Measurements from ENCODE around the gene SULT2B1.
A peak's percentile ranks its signal among the peaks of the same experiment; 100 is the strongest.
"Not testable (repeated sequence)": the region's sequence is repeated elsewhere in the genome, so short reads cannot be mapped to it uniquely, and the experiment has no call there.

SULT2B1 gene

DNA sequence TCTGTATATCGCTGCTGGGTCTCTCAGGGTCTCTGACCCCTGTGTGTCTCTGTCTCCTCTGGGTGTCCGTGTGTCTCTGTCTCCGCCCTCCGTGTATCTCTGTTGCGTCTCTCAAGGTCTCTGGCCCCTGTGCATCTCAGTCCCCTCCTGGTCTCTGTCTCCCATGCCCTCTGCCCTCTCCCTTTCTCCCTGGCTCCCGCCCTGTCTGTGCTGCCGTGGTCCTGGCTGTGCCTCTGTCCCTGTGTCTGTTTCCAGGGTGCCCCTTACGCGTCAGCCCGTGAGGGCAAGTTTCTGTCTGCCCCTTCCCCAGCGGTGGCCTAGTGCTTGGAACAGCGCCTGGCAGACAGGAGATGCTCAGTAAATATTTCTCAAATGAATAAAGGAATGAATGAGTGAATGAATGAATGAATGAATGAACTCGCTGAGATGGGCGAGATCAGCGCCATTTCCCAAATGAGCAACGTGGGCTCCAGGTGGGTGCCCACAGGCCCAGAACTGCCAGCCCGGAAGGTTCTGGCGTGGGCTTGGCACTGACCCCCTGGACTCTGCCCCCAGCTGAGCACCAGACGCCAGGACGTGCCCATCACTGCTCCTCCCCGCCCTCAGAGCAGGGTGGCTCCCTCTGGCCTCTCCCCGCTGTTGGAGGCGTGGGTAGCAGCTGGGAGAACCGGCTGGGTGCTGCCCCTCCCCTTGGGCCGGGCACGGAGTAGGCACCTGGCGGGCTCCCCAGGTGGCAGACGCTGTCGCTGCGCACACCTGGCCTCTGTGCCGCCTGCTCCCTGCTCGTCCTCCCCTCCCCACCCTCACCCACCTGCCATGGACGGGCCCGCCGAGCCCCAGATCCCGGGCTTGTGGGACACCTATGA lies at the start of gene SULT2B1:
Gene SULT2B1, plus strand, starts transcription at position 736 of the 866 bp plus-strand sequence. Its CDS starts 81 bp downstream, at position 817.
- no peak for DNase-seq

- DNase-seq, result peak; percentile 68
Measured at GRCh38 chr19:48502350-48503018, 49.5 kb upstream of the SULT2B1 start.

GRCh38 chr19:48506138-48506733 lies 45.7 kb upstream of the SULT2B1 start:
- DNase-seq, result peak; percentile 69

DNA sequence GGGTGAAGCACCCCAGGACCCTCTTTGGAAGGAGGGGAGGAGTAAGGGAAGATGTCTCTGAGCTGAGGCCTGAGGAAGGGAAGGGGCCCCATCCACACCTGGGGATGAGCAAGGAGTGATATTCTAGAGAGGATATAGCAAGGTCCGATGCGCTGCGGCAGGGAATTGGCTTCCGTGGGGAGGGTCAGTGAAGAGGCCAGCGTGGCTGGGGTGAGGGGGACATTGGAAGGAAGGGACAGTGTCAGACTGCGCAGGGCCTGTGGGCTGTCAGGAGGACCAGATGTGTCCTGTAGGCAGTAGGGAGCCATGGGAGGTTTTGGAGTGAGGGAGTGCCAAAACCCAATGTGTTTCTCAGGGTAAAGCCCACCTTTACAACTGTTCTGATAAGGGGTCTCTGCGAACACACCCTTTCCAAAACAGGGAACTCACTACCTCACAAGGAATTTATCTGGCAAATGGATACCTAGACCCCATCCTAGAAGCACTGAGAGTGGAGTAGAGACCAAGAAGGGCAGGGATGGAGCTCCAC lies 44.0 kb upstream of the SULT2B1 start:
- no peak for DNase-seq

GRCh38 chr19:48508729-48509411 lies 43.1 kb upstream of the SULT2B1 start:
- no peak for DNase-seq

DNA sequence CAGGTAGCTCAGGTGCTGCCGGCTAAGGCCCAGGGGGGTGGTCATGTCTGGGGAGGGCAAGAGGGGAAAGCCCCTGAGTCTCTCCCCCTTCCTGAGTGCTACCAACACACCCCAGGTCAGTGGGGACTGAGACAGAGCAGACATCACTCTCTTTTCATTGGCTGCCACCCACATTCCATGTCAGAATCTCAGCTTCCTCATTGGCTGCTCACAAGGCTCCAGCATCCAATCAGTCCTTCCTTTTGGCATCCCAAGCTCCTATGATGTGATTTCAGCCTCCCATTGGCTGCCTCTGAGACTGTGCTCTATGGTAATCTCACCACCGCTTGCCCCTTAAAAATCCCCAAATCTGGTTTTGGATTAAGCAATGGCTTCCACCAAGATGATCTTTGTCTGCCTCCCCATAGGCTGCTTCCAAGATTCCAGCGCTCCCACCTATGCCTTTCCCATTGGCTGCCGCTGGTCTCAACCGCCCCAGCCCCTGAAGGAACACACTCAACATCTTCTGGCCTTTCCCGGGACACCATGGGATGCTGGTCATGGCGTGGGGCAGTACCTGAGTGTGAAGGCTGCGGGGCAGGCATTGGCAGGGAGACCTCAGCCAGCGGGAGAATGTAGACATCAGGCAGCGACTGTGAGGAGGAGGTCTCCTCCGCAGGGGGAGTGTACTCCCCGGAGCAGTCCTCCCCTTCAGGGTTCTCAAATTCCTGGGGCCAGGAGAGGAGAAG lies 42.3 kb upstream of the SULT2B1 start:
- peak; percentile 73 for DNase-seq

DNA sequence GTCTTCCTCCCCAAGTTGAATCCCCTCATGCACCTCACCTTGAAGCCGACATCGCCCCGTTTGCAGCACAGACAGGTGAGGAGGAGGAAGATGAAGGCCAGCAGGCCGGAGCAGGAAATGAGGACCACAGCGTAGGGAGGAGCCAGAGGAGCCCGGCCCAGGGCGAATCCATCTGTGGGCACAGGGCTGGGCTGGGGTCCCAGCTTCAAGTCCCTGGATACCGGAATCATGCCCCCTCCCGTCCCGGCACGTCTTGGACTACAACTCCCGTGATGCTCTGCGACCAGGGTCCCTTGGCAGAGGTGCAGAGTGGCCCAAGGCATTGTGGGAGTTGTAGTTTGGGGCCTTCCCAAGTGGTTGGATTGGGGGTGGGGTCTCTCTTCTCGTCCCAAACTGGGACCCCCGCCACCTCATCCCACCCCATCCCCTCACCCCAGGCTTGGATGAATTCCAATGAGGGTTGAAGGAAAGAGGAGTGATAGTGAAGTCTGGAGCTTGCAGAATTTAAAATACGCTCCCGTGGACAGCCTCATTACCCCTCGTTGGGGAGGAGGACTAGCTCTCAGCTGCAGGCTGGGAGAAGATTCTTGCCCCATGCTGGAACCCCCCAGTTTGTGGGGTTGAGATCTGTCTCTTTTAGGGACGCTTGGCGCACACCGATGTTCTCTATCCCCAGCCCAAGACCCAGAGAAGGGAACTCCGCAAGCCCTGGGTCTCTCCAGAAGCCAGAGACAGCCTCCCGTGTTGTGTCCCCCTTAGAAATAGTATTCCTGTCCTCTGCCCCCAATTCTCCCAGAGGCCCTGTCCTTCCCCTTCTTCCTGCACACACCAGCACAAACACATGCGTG lies 41.3 kb upstream of the SULT2B1 start:
- peak; percentile 86 for DNase-seq

DNA sequence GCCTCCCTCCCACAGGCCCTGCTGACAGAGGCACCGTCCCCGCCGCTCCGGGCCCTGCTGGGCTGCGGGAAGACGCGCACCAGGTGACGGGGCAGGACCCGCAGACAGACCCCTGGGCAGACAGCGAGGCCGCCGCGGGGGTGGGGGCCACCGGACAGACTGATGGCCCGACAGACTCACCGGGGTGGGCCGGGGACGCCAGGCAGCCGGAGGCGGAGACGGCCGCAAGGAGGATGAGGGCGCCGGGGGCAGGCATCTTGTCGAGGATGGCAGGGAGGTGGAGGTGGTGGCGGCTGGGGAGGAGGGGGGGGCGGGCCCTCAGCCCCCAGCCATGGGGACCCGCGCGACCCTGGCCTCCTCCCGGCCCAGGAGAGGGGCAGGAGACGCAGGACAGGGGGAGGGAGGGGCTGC lies 40.6 kb upstream of the SULT2B1 start:
- DNase-seq, result no peak

DNA sequence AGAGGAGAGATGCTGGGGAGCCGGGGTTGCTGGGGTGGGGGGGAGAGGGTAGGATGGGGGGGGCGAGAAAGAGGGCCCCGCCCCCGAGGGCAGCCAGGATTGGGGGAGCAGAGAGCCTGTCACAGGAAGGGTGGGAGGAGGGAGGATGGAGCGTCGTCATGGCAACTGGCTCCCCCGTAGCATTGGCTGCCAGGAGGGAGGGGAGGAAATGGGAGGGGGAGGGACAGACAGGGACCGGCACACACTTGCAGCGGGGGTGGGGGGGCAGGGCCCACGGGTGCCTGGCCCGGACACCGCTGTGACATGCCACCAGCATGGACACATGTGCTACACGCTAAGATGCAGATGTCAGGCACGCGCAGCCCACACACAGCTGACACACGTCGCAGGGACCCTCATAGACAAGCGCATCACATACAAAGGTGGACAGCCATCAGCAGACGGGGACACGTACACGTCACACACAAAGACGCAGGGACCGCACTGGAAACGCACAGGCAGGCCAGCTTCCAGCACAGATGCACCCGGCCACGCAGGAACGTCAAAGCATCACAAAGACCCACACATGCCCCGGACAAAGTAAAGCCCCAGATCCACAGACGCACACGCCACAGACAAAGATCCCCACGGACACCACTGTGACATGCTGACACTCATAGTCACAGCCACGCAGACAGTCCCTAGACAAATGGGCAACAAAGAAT lies 40.0 kb upstream of the SULT2B1 start, which contains the start of gene LMTK3:
Gene LMTK3, minus strand, starts transcription at position 36 of the 704 bp plus-strand sequence. CDS start 259 bp downstream, outside the sequence.
- DNase-seq, result peak; percentile 82

- no peak for DNase-seq
Measured at GRCh38 chr19:48512504-48513288, 39.3 kb upstream of the SULT2B1 start.

- DNase-seq, result peak; percentile 94
Measured at GRCh38 chr19:48513289-48514122, 38.5 kb upstream of the SULT2B1 start.

DNA sequence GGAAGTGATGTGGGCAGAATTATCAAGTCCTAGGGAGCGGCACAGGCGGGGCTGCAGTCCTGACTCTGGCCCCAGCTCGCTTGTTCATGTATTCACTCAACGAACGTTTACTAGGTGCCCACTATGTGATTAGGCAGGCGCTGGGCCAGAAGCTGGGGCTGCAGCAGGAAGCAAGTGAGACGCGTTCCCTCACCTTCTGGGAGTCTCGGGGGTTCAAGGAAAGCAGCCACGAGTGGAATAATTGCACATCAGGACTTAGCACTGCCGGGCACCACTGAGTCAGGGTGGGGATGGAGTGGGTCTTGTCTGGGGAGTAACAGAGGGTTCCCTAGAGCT lies 37.9 kb upstream of the SULT2B1 start:
- no peak for DNase-seq

- DNase-seq, result no peak
Measured at GRCh38 chr19:48516536-48516935, 35.4 kb upstream of the SULT2B1 start.

GRCh38 chr19:48518207-48518606 lies 33.8 kb upstream of the SULT2B1 start:
- no peak for DNase-seq

GRCh38 chr19:48519426-48519825 lies 32.5 kb upstream of the SULT2B1 start:
- not testable (repeated sequence) for DNase-seq

DNA sequence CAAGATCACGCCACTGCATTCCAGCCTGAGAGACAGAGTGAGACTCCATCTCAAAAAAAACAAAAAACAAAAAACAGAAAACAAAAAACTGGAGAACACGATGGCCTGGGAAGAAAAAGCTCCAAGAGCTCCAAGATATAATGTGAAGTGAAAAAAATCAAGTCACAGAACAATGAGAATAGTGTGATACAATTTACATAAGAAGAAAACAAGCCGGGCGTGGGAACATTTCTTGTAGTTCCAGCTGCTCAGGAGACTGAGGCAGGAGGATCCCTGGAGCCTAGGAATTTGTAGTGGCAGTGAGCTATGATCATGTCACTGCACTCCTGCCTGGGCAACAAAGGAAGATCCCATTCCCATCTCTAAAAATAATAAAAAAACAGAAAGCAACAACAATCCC lies 31.8 kb upstream of the SULT2B1 start:
- DNase-seq, result no peak

GRCh38 chr19:48524221-48524620 lies 27.8 kb upstream of the SULT2B1 start:
- no peak for DNase-seq

GRCh38 chr19:48524732-48525131 lies 27.2 kb upstream of the SULT2B1 start:
- DNase-seq, result no peak

DNA sequence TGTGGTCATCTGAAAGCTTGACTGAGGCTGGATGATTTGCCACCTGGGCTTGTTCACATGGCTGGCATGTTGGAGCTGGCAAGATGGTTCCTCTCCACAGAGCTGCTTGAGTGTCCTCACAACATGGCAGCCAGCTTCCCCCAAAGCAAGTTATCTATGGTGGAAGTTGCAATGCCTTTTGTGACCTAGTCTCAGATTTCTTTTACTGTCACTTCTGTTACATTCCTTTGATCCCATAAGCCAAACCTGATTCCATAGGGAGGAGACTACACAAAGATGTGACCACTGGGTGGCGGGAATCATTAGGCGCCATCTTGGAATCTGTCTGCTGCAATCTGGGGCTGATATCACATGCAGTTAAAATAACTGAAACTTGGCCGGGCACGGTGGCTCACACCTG lies 22.8 kb upstream of the SULT2B1 start:
- no peak for DNase-seq

All from NCI-H82 (cell line).